ENCODE data around the gene DNAJC18. TPM values are rescaled to one million over a fixed set of nuclear protein-coding genes. Genes with fewer than 3 reads are reported as not detected.
A peak's percentile ranks its signal among the peaks of the same experiment; 100 is the strongest.

Gene DNAJC18
- total and polyA plus RNA-seq, 2 of the 8 experiments (the other 6 are each of a cell fraction or from before 2014, with no cell fraction given) = 7.8 to 29.2 TPM

- 6% methylated on average over 59 of the region's 62 CpGs; no CpG with 5 or more reads in 1 of the 2 experiments for WGBS, 2 experiments (ENCODE audit: extremely low coverage in 1 of 2, insufficient coverage in 1 of 2, insufficient read length in 1 of 2, insufficient replicate concordance in 2 of 2, low coverage in 1 of 2, low lambda C conversion rate in 2 of 2, missing lambda C conversion rate in 1 of 2)
- H3K18ac ChIP-seq (ENCODE audit: extremely low read depth, low read length) = peak overlapping the region; percentile 71
- no peaks in the 10 kb centered on the region for H3K9me3 ChIP-seq (ENCODE audit: insufficient read depth in 2 of 2, low read depth in 1 of 2, low read length in 1 of 2)
- H2AK5ac ChIP-seq (ENCODE audit: low read depth, low read length) = no peak overlapping the region
- H3K56ac ChIP-seq (replicated peaks; ENCODE audit: insufficient read length, low read depth, low read length) = no peak overlapping the region
- no peak overlapping the region for H2BK5ac ChIP-seq (ENCODE audit: low read depth, low read length)
- no peak overlapping the region for H3K4ac ChIP-seq (replicated peaks; ENCODE audit: insufficient read length, low read depth, low read length)
- H3K4me1 ChIP-seq (replicated peaks in 1 of 4; ENCODE audit: control insufficient read depth in 3 of 4, insufficient read depth in 4 of 4, low read length in 3 of 4) = peaks cover 0 to 29% (median 15%) of the 10 kb centered on the region in 4 experiments; a peak in 6 of 7 replicates
- no peak overlapping the region for H3K27ac ChIP-seq (ENCODE audit: low read depth, low read length)
- peak overlapping the region; percentile 56; the same call in 1 of the 2 replicates for H2AFZ ChIP-seq (ENCODE audit: low read length)
- H3K23ac ChIP-seq (ENCODE audit: insufficient read length) = no peak overlapping the region
- peak overlapping the region; percentile 62 for H4K91ac ChIP-seq (replicated peaks; ENCODE audit: insufficient read length, low read length)
- H3K79me1 ChIP-seq (ENCODE audit: low read depth, low read length) = no peaks in the 10 kb centered on the region
- H3K36me3 ChIP-seq (ENCODE audit: control insufficient read depth in 2 of 4, insufficient read depth in 4 of 4, low read length in 3 of 4) = no peaks in the 10 kb centered on the region
- H3K14ac ChIP-seq (ENCODE audit: insufficient read length) = no peak overlapping the region
- FAIRE-seq (no peak), DNase-seq (ENCODE audit: low read depth in 1 of 2, low spot score in 2 of 2) (peak in 1 of 2 experiments; percentile 85)
- peak overlapping the region; percentile 42 to 68 (median 54) for H3K4me3 ChIP-seq (ENCODE audit: extremely low read depth in 1 of 4, insufficient read depth in 2 of 4, low read depth in 3 of 4, low read length in 4 of 4)
- POLR2A ChIA-PET (ENCODE audit: partially characterized antibody) = interaction anchor here (0.6 to 3.9 kb wide), 10 partner anchors 8 to 114 kb away, joined by 3 to 25 read pairs (median 4); partner anchors contain the start of gene MATR3
- H3K4me2 ChIP-seq (ENCODE audit: insufficient read depth in 1 of 2, low read depth in 2 of 2, low read length in 2 of 2) = peak overlapping the region; percentile 82 to 85
- H4K20me1 ChIP-seq (replicated peaks in 1 of 2; ENCODE audit: control insufficient read depth in 1 of 2, insufficient read depth in 2 of 2, low read length in 2 of 2) = peaks cover 0 to 3% of the 10 kb centered on the region in 2 experiments
- CTCF ChIA-PET (ENCODE audit: partially characterized antibody) = interaction anchor here (0.6 to 1.8 kb wide), 4 partner anchors 26 to 908 kb away, joined by 3 to 4 read pairs (median 3); partner anchors contain the start of gene PAIP2
- H4K5ac ChIP-seq (ENCODE audit: insufficient read length, low read depth, low read length) = no peak overlapping the region
- H4K8ac ChIP-seq (ENCODE audit: extremely low read depth, insufficient read depth, low read length) = peak overlapping the region; percentile 74; the same call in 1 of the 2 replicates
- no peak overlapping the region for H2BK15ac ChIP-seq (ENCODE audit: low read length)
- no peak overlapping the region for H2BK20ac ChIP-seq (ENCODE audit: low read length)
- H3K23me2 ChIP-seq (ENCODE audit: low read depth, low read length) = peaks cover 27% of the 10 kb centered on the region; the same call in 1 of the 2 replicates
- no peaks in the 10 kb centered on the region for H3K79me2 ChIP-seq (ENCODE audit: control insufficient read depth in 1 of 2, insufficient read depth in 2 of 2, low read length in 2 of 2)
- H3K27me3 ChIP-seq (replicated peaks in 1 of 4; ENCODE audit: control insufficient read depth in 3 of 4, extremely low read depth in 1 of 4, insufficient read depth in 3 of 4, low read length in 3 of 4) = peaks cover 14 to 34% (median 28%) of the 10 kb centered on the region in 4 experiments; a peak in 6 of 7 replicates
- peak overlapping the region in 3 of 4 experiments; percentile 32 to 37 (median 34); a peak in 5 of 7 replicates for H3K9ac ChIP-seq (replicated peaks in 1 of 4; ENCODE audit: extremely low read depth in 1 of 4, low read depth in 3 of 4, low read length in 3 of 4)
- no peak overlapping the region for H2BK12ac ChIP-seq (ENCODE audit: low read depth, low read length)
- no peak overlapping the region for H2BK120ac ChIP-seq (replicated peaks; ENCODE audit: low read depth, low read length)
- TF ChIP-seq HDAC2 (IDR thresholded peaks at IDR 0.05; ENCODE audit: borderline replicate concordance in 1 of 2, low read depth in 2 of 2, low read length in 2 of 2) (no peak), KDM4A (IDR thresholded peaks at IDR 0.05; ENCODE audit: low read depth, low read length, severe bottlenecking) (peak; percentile 23), E2F6 (IDR thresholded peaks at IDR 0.05) (peak; percentile 56; the same call in 1 of the 2 replicates), GTF2F1 (IDR thresholded peaks at IDR 0.05; ENCODE audit: borderline replicate concordance, low read depth, low read length) (no peak), CEBPB (IDR thresholded peaks at IDR 0.05; ENCODE audit: low read depth, low read length) (no peak), SUZ12 (IDR thresholded peaks at IDR 0.05; ENCODE audit: low read length) (peak; percentile 55; the same call in 1 of the 2 replicates), MAX (IDR thresholded peaks at IDR 0.05) (peak; percentile 56), RAD21 (IDR thresholded peaks at IDR 0.05 in 1 of 2, conservative IDR thresholded peaks at IDR 0.05 in 1 of 2; ENCODE audit: low read depth in 2 of 2, low read length in 2 of 2) (peak; percentile 13 to 48; a peak in 3 of 4 replicates), RNF2 (IDR thresholded peaks at IDR 0.05; ENCODE audit: borderline replicate concordance, low read depth, low read length, missing control alignments, poor library complexity, severe bottlenecking) (peak; percentile 6)
Measured at GRCh38 chr5:139394123-139394653, 45.1 kb downstream of the DNAJC18 start.
